GM19099 (cell line): Measurements from ENCODE around the gene GARNL3.

Experiments
- POLR2A ChIP-seq: IDR thresholded peaks from 3 replicates; pipeline ENCODE4 v1.6.1; 2011; ENCODE audit warnings: low read depth; ENCODE audit not compliant: insufficient read length; ENCODE audit errors: extremely low read depth

GARNL3 gene

GRCh38 chr9:127225801-127226625 is 38.6 kb upstream of the GARNL3 start:
- TF ChIP-seq POLR2A, result no peak

GRCh38 chr9:127229691-127230417 is 34.7 kb upstream of the GARNL3 start:
- no peak for TF ChIP-seq POLR2A

GRCh38 chr9:127231666-127232065 is 32.9 kb upstream of the GARNL3 start:
- TF ChIP-seq POLR2A, result no peak

- TF ChIP-seq POLR2A, result no peak
These were observed 31.6 kb upstream of the GARNL3 start for GRCh38 chr9:127232833-127233549.

- TF ChIP-seq POLR2A, result no peak
These were observed 31.0 kb upstream of the GARNL3 start for GRCh38 chr9:127233550-127233949.

GRCh38 chr9:127233989-127234388 is 30.6 kb upstream of the GARNL3 start:
- TF ChIP-seq POLR2A, result no peak

GRCh38 chr9:127237801-127238200 is 26.8 kb upstream of the GARNL3 start:
- no peak for TF ChIP-seq POLR2A

GRCh38 chr9:127241354-127241753 is 23.2 kb upstream of the GARNL3 start:
- TF ChIP-seq POLR2A, result no peak

- peak; percentile 71 for TF ChIP-seq POLR2A
These were observed 19.7 kb upstream of the GARNL3 start for GRCh38 chr9:127244609-127245601.

- no peak for TF ChIP-seq POLR2A
These were observed 18.9 kb upstream of the GARNL3 start for GRCh38 chr9:127245637-127246164.

GRCh38 chr9:127248241-127248640 is 16.3 kb upstream of the GARNL3 start:
- no peak for TF ChIP-seq POLR2A

GRCh38 chr9:127249877-127250276 is 14.7 kb upstream of the GARNL3 start:
- no peak for TF ChIP-seq POLR2A

- TF ChIP-seq POLR2A, result no peak
These were observed 13.6 kb upstream of the GARNL3 start for GRCh38 chr9:127250896-127251391.
